Ectodermal cell (in vitro differentiated cells): ENCODE results near the gene MYADM.

Experiments used
- H3K27ac ChIP-seq: 2 replicates; pipeline ENCODE4 v1.7.0; 2013; ENCODE audit warnings: mild to moderate bottlenecking, low read depth, low read length; ENCODE audit not compliant: insufficient read depth, poor library complexity, severe bottlenecking
- H3K27me3 ChIP-seq: 2 replicates; pipeline ENCODE4 v1.7.0; 2013; ENCODE audit warnings: mild to moderate bottlenecking, low read length; ENCODE audit not compliant: insufficient read depth, control insufficient read depth, poor library complexity, severe bottlenecking
- H3K36me3 ChIP-seq: one replicate; pipeline ENCODE4 v1.7.0; 2013; ENCODE audit warnings: low read length; ENCODE audit not compliant: control insufficient read depth, insufficient read depth
- H3K4me1 ChIP-seq: one replicate; pipeline ENCODE4 v1.7.0; 2013; ENCODE audit warnings: low read length; ENCODE audit not compliant: control insufficient read depth, insufficient read depth
- H3K4me3 ChIP-seq: 2 replicates; pipeline ENCODE4 v1.7.0; 2013; ENCODE audit warnings: low read depth, low read length, control low read depth; ENCODE audit not compliant: insufficient read depth
- H3K9me3 ChIP-seq: 2 replicates; pipeline ENCODE4 v1.7.0; 2013; ENCODE audit warnings: mild to moderate bottlenecking, low read length, moderate library complexity; ENCODE audit not compliant: control insufficient read depth
- WGBS, 2 experiments: methylation state at CpG; one replicate each; pipeline ENCODE4 v1.1.7; 2013; ENCODE audit warnings: missing lambda C conversion rate in 2 of 2; 5-methylcytosine and 5-hydroxymethylcytosine counted together

The MYADM gene

GRCh38 chr19:53884256-53884655 lies 16.6 kb downstream of the MYADM start:
- 78 to 81% methylated on average over 12 of the region's 12 CpGs for WGBS, 2 experiments
- H3K27me3 ChIP-seq, result peaks cover 39% of the 10 kb centered on the region
- no peak overlapping the region for H3K27ac ChIP-seq
- no peaks in the 10 kb centered on the region for H3K36me3 ChIP-seq
- H3K4me3 ChIP-seq, result no peak overlapping the region
- H3K4me1 ChIP-seq, result peaks cover 27% of the 10 kb centered on the region
- H3K9me3 ChIP-seq, result no peaks in the 10 kb centered on the region

GRCh38 chr19:53885036-53885435 lies 17.4 kb downstream of the MYADM start:
- H3K4me1 ChIP-seq, result peaks cover 25% of the 10 kb centered on the region
- H3K9me3 ChIP-seq, result no peaks in the 10 kb centered on the region
- WGBS, 2 experiments, result 95 to 98% methylated on average over 10 of the region's 10 CpGs
- H3K27ac ChIP-seq, result no peak overlapping the region
- no peak overlapping the region for H3K4me3 ChIP-seq
- H3K27me3 ChIP-seq, result peaks cover 39% of the 10 kb centered on the region
- H3K36me3 ChIP-seq, result no peaks in the 10 kb centered on the region

GRCh38 chr19:53892301-53892980 lies 24.8 kb downstream of the MYADM start:
- Histone ChIP-seq H3K27ac (no peak overlapping the region), H3K9me3 (no peaks in the 10 kb centered on the region), H3K4me3 (no peak overlapping the region), H3K36me3 (no peaks in the 10 kb centered on the region), H3K4me1 (peaks cover 14% of the 10 kb centered on the region), H3K27me3 (peaks cover 2% of the 10 kb centered on the region)
- WGBS, 2 experiments, result 70 to 74% methylated on average over 23 of the region's 23 CpGs

- Histone ChIP-seq H3K4me1 (peaks cover 14% of the 10 kb centered on the region), H3K9me3 (no peaks in the 10 kb centered on the region), H3K27me3 (peaks cover 7% of the 10 kb centered on the region), H3K36me3 (no peaks in the 10 kb centered on the region), H3K27ac (no peak overlapping the region), H3K4me3 (no peak overlapping the region)
- WGBS, 2 experiments, result 61 to 62% methylated on average over 8 of the region's 8 CpGs
Measured at GRCh38 chr19:53892981-53893325, 25.3 kb downstream of the MYADM start.

- H3K4me3 ChIP-seq, result no peak overlapping the region
- no peak overlapping the region for H3K27ac ChIP-seq
- peaks cover 13% of the 10 kb centered on the region for H3K27me3 ChIP-seq
- H3K4me1 ChIP-seq, result peaks cover 22% of the 10 kb centered on the region
- H3K9me3 ChIP-seq, result no peaks in the 10 kb centered on the region
- no peaks in the 10 kb centered on the region for H3K36me3 ChIP-seq
- 89 to 91% methylated on average over 9 of the region's 9 CpGs for WGBS, 2 experiments
Measured at GRCh38 chr19:53894707-53895106, 27.0 kb downstream of the MYADM start.

- peaks cover 21% of the 10 kb centered on the region for H3K4me1 ChIP-seq
- no peaks in the 10 kb centered on the region for H3K36me3 ChIP-seq
- H3K27ac ChIP-seq, result no peak overlapping the region
- peaks cover 13% of the 10 kb centered on the region for H3K27me3 ChIP-seq
- H3K9me3 ChIP-seq, result no peaks in the 10 kb centered on the region
- no peak overlapping the region for H3K4me3 ChIP-seq
- WGBS, 2 experiments, result 69 to 75% methylated on average over 4 of the region's 4 CpGs
Measured at GRCh38 chr19:53896682-53897081, 29.0 kb downstream of the MYADM start.

GRCh38 chr19:53897459-53897858 lies 29.8 kb downstream of the MYADM start:
- Histone ChIP-seq H3K27ac (no peak overlapping the region), H3K9me3 (no peaks in the 10 kb centered on the region), H3K36me3 (no peaks in the 10 kb centered on the region), H3K27me3 (peaks cover 13% of the 10 kb centered on the region), H3K4me1 (peaks cover 13% of the 10 kb centered on the region), H3K4me3 (no peak overlapping the region)
- 75 to 82% methylated on average over 4 of the region's 4 CpGs for WGBS, 2 experiments

- no peak overlapping the region for H3K27ac ChIP-seq
- H3K4me3 ChIP-seq, result peak overlapping the region; percentile 37
- WGBS, 2 experiments, result 18 to 19% methylated on average over 16 of the region's 16 CpGs
- no peaks in the 10 kb centered on the region for H3K9me3 ChIP-seq
- no peaks in the 10 kb centered on the region for H3K36me3 ChIP-seq
- H3K27me3 ChIP-seq, result peaks cover 13% of the 10 kb centered on the region
- peaks cover 11% of the 10 kb centered on the region for H3K4me1 ChIP-seq
Measured at GRCh38 chr19:53898166-53898565, 30.5 kb downstream of the MYADM start.

- 3 to 5% methylated on average over 42 of the region's 42 CpGs for WGBS, 2 experiments
Measured at GRCh38 chr19:53898636-53899341, 31.1 kb downstream of the MYADM start.

GRCh38 chr19:53900191-53900860 lies 32.6 kb downstream of the MYADM start:
- H3K36me3 ChIP-seq, result no peaks in the 10 kb centered on the region
- peaks cover 11% of the 10 kb centered on the region for H3K4me1 ChIP-seq
- H3K4me3 ChIP-seq, result no peak overlapping the region
- WGBS, 2 experiments, result 95 to 96% methylated on average over 27 of the region's 27 CpGs
- peaks cover 22% of the 10 kb centered on the region for H3K27me3 ChIP-seq
- H3K27ac ChIP-seq, result no peak overlapping the region
- no peaks in the 10 kb centered on the region for H3K9me3 ChIP-seq

More at GRCh38 chr19:53898636-53899341, 31.1 kb downstream of the MYADM start:
- Histone ChIP-seq H3K4me1 (peaks cover 11% of the 10 kb centered on the region), H3K4me3 (peak overlapping the region; percentile 37), H3K36me3 (no peaks in the 10 kb centered on the region), H3K27me3 (peaks cover 13% of the 10 kb centered on the region), H3K9me3 (no peaks in the 10 kb centered on the region), H3K27ac (no peak overlapping the region)
